NCI-H2029 (cell line): Measurements from ENCODE around the gene HABP2.

Experiments
- DNase-seq: peaks from one replicate; lab custom pipeline; 2025; lab: John Stamatoyannopoulos, UW

HABP2 gene

GRCh38 chr10:113557903-113558321 is 5.1 kb downstream of the HABP2 start:
- DNase-seq: no peak

DNA sequence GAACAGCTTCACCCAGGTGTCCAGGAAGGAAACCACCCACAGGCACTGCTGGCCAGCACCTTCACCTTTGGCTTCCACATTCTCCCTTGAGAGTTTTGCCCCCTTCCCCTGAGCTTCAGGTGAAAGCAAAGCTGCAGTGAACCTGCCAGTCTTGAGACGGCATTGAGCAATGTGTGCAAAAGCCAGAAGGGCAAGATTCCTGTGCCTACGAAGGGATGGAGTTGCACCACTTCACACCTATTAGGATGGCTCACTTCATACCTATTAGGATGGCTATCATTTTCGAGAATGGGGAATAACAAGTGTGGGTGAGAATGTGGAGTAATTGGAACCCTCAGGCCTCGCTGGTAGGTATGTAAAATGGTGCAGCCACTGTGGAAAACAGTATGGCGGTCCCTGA is 7.2 kb downstream of the HABP2 start:
- DNase-seq: no peak

- no peak for DNase-seq
These were observed 8.4 kb downstream of the HABP2 start for GRCh38 chr10:113561214-113561613.

DNA sequence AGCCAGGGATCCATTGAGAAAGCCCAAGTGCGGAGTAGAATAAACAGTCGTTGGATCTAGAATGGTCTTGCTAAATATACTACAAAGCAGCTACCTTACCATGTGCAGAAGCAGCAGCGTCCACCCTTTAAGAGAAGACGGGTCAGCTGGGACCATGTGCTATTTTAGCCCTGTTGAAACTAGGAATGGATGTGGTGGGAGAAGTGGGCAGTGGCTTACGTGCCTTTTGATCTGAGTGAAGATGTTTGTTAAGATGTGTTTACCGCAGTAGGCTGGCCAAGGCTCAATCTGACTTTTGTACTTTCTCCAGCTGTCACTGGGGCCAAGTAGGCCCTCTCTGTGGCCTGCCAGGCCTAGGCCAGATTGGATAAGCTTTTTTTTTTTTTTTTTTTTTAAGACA is 9.2 kb downstream of the HABP2 start:
- no peak for DNase-seq

GRCh38 chr10:113562704-113563103 is 9.9 kb downstream of the HABP2 start:
- DNase-seq: no peak

GRCh38 chr10:113563306-113564088 is 10.6 kb downstream of the HABP2 start:
- peak; percentile 52 for DNase-seq

DNA sequence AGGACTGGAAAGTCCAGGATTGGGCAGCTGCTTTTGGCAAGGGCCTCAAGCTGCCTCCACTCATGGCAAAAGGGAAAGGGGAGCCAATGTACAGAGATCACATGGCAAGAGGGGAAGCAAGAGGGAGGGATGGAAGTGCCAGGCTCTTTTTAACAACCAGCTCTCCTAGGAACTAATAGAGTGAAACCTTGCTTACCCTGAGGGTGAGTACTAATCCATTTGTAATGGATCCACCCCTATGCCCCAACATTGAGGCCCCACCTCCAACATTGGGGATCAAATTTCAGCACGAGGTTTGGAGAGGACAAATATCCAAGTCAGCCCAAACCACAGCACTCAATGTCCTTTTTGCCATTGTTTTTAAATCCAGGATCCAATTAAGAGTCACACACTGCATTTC is 12.5 kb downstream of the HABP2 start:
- DNase-seq: no peak

- no peak for DNase-seq
These were observed 14.0 kb downstream of the HABP2 start for GRCh38 chr10:113566888-113567287.

- no peak for DNase-seq
These were observed 16.7 kb downstream of the HABP2 start for GRCh38 chr10:113569576-113569975.

DNA sequence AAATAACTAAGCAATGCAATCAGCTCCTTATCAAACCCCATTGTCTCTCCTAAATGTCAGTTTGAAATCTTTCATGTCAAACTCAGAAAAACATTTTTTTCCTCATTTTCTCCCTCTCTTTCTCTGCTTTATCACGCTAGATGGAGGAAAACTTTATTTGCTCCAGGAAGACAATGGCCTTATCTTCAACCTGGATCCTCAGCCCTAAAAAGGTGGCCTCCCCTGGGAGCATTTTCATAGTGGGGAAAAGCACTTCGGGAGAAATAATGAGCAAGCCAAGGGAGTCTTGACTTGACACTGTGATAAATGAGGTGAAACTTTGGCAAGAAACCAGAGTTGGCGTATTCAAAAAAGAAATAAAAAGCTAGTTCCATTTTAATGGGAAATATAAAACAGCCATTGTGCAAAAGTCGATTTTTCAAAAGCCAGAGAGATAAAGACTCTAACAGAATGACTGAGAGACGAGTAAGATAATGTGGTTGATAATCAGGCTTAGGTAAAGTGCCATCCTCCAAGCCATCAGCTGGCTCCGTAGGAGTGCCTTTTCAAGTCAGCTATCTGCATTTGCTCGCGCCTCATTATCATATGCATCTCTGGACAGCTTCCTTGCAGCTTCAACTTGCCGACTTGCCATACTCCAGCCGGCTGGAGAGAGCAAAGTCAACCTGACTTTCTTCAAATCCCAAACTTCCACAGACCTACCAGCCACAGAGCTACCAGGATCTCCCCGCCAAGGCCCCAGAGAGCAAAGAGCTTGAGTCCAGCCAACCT is 19.9 kb downstream of the HABP2 start:
- DNase-seq: no peak

GRCh38 chr10:113573368-113573767 is 20.5 kb downstream of the HABP2 start:
- no peak for DNase-seq

- DNase-seq: no peak
These were observed 24.0 kb downstream of the HABP2 start for GRCh38 chr10:113576852-113577251.

DNA sequence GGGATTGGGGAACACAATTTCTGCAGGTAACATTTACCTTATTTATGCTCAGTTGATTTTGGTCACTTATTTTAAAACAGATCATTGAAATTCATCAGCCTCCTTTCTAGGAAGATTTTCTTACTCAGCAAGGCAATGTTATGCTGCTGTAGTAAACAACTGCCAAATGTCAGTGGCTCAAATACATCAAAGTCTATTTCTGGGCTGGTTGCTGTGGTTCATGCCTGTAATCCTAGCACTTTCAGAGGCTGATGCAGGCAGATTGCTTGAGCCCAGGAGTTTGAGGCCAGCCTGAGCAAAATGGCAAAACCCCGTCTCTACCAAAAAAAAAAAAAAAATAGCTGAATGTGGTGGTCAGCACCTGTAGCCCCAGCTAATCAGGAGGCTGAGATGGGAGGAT is 25.9 kb downstream of the HABP2 start:
- no peak for DNase-seq

GRCh38 chr10:113581092-113581491 is 28.2 kb downstream of the HABP2 start:
- DNase-seq: no peak

- DNase-seq: no peak
These were observed 30.7 kb downstream of the HABP2 start for GRCh38 chr10:113583571-113583970.

DNA sequence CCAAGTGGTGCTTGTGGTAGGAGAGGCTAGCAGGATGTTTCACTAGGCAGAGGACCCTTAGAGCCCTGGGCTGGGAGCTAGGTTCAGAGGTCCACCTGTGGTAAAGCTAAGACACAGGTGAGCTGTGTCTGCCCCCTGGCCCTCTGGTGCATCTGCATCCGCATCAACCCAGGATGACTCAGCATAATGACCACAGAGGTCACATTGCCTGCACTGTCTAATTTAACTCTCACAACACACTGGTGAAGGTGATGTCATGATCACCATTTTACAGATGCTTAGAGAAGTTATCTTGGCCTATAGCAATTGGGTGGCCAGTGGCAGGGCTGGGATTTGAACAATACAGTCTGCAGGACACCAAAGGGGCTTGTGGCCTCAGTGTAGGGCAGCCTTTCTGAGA is 33.1 kb downstream of the HABP2 start:
- DNase-seq: no peak

DNA sequence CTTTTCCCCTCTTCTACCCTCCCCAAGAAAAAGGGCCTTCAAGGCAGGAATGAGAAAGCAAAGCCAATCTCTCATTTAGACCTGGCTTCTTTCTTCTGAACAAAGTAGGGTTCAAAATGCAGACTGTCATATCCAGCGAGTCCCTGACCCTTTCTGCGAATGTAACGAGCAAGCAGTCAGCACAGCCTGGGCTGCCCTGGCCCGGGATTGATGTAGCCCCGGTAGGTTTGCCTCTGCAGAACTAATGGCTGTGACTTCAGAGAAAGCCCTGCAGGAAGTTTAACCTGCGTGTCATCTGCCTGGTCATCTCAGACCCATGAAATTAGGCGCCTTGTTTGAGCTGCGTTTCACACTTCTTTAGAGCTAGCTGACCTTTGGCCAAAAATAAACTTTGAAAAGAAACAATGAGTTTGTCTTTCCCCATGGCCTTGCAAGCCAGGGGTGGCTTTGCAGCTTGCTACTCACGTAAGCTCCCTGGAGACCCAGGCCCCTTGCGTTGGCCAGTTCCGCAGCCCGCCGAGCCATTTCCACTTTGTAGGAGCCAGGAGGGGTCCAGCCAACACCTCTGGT is 36.4 kb downstream of the HABP2 start:
- DNase-seq: no peak

DNA sequence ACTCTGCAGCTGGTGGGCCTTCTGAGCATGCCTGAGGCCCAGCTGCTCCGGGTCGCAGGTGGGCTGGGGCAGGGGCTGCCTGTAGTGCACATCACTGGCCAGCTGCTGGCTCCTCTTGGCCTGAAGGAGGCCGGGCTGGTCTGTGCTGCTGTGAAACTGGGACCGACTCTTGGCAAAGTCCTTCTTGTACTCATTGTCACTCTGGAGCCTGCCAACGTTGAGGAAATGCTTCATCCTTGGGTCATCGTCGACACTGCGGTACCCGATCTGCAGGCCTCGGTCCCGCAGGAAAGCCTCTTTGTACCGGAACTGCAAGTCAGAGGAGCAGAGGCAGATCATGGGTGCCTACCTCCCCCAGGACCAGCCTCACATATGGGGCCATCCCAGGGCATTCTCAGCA is 37.7 kb downstream of the HABP2 start:
- DNase-seq: no peak

DNA sequence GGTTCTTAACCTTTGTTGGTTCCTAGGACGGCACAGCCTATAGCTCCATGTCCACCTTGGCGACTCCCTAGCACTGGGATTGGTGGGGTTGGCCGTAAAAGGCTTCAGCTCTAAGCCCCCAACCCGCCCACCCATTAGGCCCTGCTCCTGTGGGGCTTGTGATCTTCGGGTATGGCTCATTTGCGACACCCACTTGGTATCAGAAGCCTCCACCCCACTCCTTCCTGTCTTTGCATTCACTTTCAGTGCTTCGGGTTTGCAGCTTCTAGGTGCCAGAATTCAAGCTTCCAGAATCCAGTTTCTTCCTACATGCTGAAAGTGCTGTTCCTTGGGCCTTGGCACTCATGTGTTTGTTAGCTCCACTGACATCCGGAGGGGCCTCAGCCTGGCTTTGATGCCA is 39.5 kb downstream of the HABP2 start:
- DNase-seq: no peak

- DNase-seq: no peak
These were observed 41.8 kb downstream of the HABP2 start for GRCh38 chr10:113594652-113595051.

GRCh38 chr10:113600569-113600968 is 47.7 kb downstream of the HABP2 start:
- no peak for DNase-seq

- no peak for DNase-seq
These were observed 50.4 kb downstream of the HABP2 start for GRCh38 chr10:113603057-113603777.

DNA sequence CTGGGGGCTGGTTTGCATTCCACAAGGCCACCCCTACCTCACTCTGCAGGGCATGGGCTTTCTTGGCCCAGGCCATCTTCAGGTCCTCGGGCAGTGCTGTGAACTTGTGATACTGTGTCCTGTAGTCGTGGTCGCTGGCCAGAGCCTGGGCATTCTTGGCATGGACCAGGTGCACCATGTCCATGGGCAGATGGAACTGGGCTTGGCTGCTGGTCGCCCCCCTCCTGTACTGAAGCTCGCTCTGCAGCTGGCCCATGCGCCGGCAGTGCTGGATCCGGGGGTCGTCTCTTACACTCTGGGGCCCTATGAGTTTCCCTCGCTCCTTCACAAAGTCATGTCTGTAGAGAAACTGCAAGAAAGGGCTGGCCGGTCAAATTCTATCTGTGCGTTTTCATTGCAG is 51.7 kb downstream of the HABP2 start:
- no peak for DNase-seq
